ENCODE measurements around the gene FBP1.
A peak's percentile ranks its signal among the peaks of the same experiment; 100 is the strongest.

Gene FBP1

DNA sequence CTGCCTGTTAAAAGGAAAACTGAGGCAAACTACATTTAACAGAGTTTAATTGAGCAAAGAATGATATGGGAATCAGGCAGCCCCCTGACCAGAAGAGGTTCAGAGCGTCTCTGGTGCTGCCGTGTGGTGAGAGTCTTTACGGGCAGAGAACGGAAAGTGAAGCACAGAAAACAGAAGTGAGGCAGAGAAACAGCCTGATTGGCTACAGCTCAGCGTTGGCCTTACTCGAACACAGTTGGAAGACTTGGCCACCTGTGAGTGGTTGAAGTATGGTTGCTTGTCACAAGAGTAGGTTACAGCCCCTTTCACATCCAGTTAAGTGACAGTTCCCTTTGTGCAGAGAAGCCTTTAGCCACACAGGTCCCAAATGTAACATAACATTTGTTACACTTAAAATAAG is 16.9 kb upstream of the FBP1 start:
- peak in 1 of 2 donors; percentile 4 for DNase-seq (ENCODE audit: low read depth in 2 of 2)

GRCh38 chr9:94655739-94656138 is 16.4 kb upstream of the FBP1 start:
- DNase-seq (ENCODE audit: low read depth in 2 of 2), result no peak

DNA sequence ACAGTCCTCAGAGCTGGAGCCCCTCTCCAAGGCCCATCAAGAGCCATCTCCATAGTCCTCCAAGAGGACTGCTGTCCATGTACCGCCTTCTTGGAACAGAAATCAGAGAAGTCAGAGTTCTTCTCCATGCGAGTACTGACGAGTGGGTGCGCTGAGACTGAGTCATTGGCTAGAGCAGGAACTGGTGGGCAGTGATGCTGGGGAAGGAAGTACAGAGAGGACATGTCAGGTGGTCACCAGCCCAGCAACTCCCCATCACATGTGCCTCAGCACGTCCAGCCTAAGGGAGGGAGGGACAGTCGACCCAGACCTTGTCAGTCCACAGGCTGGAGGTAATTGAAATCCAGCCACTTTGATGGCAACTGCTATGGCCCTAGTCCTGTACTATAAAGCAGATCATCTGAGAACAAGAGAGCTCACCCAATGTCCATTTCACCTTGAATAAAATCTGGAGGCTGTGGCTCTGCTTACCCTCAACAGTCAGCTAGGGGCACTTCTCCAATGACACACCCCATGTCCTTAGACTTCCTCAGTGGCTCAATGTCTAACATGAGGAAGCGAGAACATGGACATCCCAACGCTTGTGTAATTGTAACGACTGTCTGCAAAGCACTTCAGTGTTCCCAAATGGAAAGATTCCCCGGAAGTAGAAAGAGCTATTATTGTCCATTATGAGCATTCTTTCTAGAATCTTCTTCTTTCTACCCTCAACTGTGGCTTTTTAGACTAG is 15.0 kb upstream of the FBP1 start:
- DNase-seq (ENCODE audit: low read depth in 2 of 2), result no peak

DNA sequence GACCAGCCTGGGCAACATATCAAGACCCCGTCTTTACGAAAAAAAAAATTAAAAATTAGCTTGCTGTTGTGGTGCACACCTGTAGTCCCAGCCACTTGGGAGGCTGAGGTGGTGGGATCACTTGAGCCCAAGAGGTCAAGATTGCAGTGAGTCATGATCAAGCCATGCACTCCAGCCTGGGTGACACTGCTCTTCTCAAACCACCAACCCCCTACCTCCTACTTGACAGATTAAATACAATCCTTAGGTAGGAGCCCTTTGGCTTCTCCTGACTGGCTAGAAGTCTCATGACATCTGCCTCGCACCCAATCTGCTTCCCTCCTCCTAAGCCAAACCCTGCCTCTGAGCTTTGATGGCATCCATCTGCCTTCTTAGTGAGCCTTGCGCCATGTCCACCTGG is 11.6 kb upstream of the FBP1 start:
- no peak for DNase-seq (ENCODE audit: low read depth in 2 of 2)

DNA sequence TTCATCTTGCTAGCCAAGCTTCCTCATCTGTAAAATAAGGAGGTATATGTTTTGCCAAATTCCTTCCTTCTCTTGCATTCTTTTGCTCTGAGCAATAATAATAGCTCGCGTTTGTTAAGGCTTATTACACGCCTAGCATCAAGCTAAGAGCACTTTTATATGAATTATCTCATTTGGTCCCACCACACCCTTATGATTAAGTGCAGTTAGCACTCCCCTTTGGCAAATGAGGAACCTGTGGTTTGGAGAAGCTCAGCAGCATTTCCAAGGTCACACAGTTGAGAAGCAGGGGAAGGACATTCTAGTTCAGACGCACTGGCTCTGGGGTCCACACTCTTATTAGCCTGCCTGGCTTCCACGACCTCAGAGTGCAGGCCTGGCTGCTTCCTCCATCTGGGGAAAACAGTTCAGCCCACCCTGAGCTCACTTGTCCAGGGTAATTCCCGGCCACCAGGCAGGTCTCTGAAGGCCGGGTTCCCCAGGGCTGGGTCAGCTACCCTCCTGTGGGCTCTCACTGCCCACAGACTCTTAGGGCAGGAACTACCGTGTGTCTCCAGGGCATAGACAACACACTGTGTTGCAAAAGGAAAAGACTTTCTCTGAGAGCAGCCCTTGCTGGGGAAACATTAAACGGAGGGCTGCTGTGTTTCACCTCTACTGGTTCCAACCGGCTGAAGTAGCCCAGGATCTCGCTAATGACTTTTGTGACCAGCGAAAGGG is 9.9 kb upstream of the FBP1 start:
- no peak for DNase-seq (ENCODE audit: low read depth in 2 of 2)

- DNase-seq (ENCODE audit: low read depth in 2 of 2), result no peak
Observed at GRCh38 chr9:94648185-94648584, 8.9 kb upstream of the FBP1 start.

DNA sequence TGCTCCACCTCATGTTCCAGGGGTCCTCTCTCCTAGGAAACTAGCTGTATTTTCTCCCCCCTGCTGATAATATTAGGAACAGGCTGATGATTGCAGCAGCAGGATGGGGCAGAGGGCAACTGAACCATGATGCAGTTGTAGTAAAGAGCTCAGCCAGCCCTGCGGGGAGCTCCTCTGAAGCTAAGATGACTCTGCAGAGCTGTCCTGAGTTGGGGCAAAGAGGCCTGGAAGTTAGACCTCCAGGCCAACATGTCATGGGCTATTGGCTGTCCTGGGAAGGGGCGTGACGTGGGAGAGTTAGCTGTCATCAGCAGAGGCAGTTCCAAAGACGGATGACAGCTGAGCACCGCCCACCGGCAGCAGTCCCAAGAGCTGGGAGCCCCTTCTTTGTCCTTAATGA is 6.6 kb upstream of the FBP1 start:
- DNase-seq (ENCODE audit: low read depth in 2 of 2), result no peak

DNA sequence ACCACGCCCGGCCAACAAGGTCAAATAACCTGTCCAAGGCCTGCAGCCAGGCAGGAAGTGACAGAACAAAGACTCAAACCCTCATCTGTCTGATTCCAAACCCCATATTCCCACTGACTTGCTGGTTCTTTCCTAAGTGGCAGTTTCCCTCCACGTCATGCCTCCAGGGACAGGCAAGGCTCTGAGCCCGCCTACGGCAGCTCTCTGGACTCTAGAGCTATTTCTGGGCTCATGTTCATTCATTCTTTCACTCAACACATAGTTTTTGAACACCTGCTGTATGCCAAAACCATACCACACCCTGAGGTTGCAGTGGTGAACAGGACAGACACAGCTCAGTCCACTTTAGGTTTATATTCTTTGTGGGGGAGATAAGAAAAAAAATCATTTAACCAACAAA is 5.2 kb upstream of the FBP1 start:
- no peak for DNase-seq (ENCODE audit: low read depth in 2 of 2)

DNA sequence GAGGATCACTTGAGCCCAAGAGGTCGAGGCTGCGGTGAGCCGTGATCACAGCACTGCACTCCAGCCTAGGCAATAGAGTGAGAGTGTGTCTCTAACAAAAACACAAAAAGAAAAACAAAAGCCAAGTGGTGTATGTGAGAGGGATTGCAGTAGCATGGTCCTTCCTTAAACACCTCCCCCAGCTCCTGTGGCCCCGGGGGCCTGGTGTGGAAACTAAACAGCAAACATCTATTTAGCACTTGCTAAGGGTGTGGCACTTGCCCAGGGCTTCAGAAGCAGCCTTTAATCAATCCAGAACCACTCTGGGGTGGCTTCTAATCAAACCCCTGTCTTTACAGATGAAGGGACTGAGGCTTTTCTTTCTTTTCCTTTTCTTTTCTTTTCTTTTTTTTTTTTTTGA is 4.4 kb upstream of the FBP1 start:
- no peak for DNase-seq (ENCODE audit: low read depth in 2 of 2)

DNA sequence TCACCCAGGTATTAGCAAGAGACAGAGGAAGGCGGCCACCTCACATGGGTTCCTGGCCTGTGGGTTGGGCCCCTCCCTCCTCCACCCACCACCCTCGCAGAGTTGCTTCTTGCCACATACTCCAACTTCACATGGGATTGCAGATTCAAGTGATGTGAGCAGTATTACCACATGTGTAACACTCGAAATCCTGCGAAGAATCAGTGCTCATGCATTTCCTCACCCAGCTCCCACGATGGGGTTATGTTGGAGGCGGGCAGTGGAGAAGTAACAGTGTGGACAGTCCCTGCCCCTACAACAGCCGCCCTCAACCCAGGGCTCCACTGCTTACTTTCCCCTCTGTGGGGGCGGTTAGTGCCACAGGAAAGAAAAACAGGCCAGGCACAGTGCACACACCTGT is 3.9 kb upstream of the FBP1 start:
- DNase-seq (ENCODE audit: low read depth in 2 of 2), result no peak

DNA sequence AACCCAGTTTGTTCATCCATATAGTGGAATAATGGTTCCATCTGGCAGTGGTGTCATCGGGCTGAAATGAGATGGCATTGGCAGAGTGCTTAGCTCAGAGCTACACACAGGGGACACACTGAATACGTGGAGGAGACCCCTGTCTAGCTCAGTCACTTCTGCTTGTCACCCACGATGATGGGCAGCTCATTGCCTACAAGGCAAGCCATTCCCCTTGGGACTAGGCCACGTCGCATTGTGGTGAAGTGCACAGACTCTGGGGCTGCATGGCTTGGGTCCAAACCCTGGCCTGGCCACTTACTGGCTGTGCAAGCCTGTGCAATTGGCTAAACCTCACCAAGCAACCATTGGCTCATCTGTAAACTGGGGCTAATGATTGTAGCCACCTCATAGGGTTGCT is 3.2 kb upstream of the FBP1 start:
- DNase-seq (ENCODE audit: low read depth in 2 of 2), result no peak

DNA sequence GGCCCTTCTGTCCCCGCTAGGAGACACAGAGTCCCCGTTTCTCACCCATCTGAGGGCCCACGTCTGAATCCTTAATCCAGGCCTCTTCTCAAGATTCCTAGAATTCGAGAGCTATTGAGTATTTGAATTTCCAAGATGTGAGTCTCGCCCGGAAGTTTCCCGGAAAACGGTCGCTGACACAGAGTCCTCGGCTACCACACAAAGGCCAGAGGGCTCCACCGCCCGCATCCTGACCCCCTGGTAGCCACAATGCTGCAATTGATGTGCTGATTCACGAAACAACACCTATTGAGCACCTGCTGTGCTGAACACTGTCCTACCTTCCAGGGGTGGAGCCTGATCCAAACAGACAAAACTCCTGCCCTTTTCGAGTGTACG is 670 bp upstream of the FBP1 start:
- no peak for DNase-seq (ENCODE audit: low read depth in 2 of 2)

- no peak for DNase-seq (ENCODE audit: low read depth in 2 of 2)
Observed at GRCh38 chr9:94638335-94639060, 820 bp downstream of the FBP1 start.

GRCh38 chr9:94632737-94633136 is 6.6 kb downstream of the FBP1 start:
- no peak for DNase-seq (ENCODE audit: low read depth in 2 of 2)

DNA sequence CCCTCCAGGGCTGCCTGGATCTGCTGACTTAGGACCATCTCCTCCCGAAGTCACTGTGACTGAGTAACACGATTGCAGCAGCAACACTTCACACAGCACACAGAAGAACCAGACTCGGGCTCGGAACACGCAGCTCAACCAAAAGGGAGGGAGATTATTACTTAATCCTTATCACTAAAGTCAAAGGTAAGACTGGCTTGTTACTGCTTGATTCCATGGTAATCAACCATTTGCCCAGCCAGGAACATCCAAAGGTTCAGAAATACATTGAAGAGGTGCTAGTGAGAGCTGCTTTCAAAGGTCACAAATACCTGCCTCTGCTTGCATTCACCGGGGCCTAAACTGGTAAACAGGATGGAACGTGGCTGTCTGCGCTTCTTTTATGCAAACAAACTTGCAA is 7.7 kb downstream of the FBP1 start:
- no peak for DNase-seq (ENCODE audit: low read depth in 2 of 2)

- no peak for DNase-seq (ENCODE audit: low read depth in 2 of 2)
Observed at GRCh38 chr9:94630833-94631232, 8.5 kb downstream of the FBP1 start.

DNA sequence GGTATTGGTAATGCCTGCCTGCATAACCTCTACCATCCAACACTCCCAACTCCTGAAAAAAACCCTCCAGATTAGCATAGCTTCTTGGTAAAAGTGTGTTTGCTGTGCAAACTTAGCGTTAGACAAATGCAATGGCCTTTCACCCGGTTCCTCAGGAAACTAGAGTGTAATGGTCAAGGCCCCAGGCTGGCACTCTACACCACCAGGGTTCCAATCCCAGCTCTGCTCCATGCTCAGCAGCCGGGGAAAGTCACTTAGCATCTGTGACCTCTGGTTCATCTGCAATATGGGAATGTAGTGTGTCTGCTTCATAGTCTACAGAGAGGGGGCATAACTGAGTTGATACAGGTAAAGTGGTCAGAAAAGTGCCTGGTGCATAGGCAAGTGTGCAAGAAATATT is 9.0 kb downstream of the FBP1 start:
- DNase-seq (ENCODE audit: low read depth in 2 of 2), result no peak

- DNase-seq (ENCODE audit: low read depth in 2 of 2), result no peak
Observed at GRCh38 chr9:94627287-94627686, 12.0 kb downstream of the FBP1 start.

DNA sequence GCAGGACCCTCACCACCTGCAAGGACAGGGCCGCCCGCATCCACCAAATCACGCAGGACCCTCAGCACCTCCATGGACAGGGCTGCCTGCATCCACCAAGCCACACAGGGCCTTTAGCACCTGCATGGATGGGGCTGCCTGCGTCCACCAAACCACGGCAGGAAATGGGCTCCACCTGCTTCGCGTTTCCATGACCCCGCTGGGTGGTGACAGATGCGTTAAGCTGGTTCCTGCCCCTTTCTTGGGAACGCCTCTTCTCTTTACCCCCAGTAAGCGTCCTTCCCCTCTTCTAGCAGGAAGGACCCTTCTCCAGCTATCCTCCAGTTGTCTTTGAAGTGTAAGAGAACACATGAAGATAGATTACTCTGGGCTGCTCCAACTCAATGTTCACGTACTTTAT is 13.5 kb downstream of the FBP1 start:
- no peak for DNase-seq (ENCODE audit: low read depth in 2 of 2)

- DNase-seq (ENCODE audit: low read depth in 2 of 2), result no peak
Observed at GRCh38 chr9:94624629-94625028, 14.7 kb downstream of the FBP1 start.

DNA sequence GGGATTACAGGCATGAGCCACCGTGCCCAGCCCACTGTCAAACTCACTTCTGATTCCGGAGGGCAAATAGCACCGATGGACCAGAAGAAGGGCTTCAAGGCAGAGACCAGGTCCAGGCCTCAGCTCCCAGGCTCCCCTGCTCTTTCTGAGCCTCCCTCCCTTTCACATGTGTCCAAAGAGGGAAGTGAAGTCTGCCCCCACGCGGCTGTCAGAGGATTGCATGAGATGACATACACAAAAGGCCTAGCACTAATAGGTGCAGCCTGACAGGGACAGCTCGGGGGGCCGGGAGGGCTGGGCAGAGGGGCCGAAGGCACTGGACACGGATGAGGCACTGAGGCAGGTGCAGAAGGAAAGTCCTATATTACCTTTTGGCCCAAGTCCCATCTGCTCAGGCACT is 16.1 kb downstream of the FBP1 start:
- DNase-seq (ENCODE audit: low read depth in 2 of 2), result no peak

DNA sequence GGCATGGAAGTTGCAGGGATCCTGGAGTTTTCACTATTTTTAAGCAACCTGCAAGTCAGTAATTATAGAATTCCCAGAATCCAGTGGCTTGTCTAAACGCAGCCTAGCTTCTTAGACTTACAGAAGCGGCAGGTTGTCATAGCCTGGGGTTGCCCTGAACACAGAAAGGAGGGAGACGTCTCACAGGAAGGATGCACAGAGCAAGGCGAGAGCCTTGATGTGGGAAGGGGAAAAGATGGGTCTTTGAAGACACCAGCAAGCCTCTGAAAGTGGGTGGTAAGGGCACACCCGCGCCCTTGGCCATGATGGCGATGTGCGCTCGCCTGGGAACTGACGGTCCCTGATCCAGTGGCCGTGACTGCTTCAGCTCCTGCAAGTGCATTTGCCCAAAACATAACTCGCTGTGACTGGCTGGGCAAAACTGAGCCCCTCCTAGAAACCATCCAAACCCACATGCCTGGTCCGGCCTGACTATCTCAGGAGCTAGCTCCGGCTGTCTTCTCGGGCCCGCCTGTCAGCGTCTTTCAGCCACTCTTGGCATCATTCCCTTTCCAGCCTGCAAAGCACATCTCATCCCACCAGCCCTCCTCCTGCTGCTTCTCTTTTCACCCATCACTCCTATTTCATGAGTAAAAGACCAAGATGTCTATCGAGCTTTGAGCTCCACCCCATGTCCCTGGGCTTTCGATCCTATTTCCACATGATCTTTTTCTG is 17.1 kb downstream of the FBP1 start:
- no peak for DNase-seq (ENCODE audit: low read depth in 2 of 2)

Data from activated CD8-positive, alpha-beta memory T cell treated with anti-CD3 and anti-CD28 coated beads for 4 hours (primary cell).